HG03442 (cell line): ENCODE results near the gene DDIT3.
"Not testable (repeated sequence)": the region's sequence is repeated elsewhere in the genome, so short reads cannot be mapped to it uniquely, and the experiment has no call there.

Source experiments
- ATAC-seq: cut with Tn5 transposase; IDR thresholded peaks from one replicate; pipeline ENCODE4 v1.9.1; 2021; ENCODE audit warnings: mild to moderate bottlenecking, moderate library complexity; ENCODE audit not compliant: unreplicated experiment

Gene DDIT3

GRCh38 chr12:57520053-57520818, at the start of gene DDIT3:
Gene DDIT3 (minus strand): TSS chr12:57520514. CDS start chr12:57517406, 3,108 bp downstream.
- peak; percentile 66 for ATAC-seq

GRCh38 chr12:57569858-57570257, 49.5 kb upstream of the DDIT3 start:
- ATAC-seq = no peak

- no peak for ATAC-seq
Measured at GRCh38 chr12:57568838-57569237, 48.5 kb upstream of the DDIT3 start.

- no peak for ATAC-seq
Measured at GRCh38 chr12:57564178-57564740, 43.9 kb upstream of the DDIT3 start.

- ATAC-seq = no peak
Measured at GRCh38 chr12:57563358-57563757, 43.0 kb upstream of the DDIT3 start.

GRCh38 chr12:57561117-57561516, 40.8 kb upstream of the DDIT3 start:
- ATAC-seq = not testable (repeated sequence)

DNA sequence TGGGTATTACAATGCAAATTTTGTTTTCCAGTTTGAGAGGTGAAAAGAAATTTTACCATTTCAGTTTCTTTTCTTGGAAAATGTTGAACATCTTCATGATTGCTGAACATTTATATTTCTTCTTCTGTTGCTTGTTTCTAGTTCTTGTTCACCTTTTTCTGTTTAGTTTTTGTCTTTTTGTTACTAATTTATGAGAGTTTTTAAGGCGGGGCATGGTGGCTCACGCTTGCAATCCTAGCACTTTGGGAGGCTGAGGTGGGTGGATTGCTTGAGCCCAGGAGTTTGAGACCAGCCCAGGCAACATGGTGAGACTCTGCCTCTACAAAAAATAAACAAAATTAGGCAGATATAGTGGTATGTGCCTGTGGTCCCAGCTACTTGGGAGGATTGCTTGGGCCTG, 40.2 kb upstream of the DDIT3 start:
- no peak for ATAC-seq

DNA sequence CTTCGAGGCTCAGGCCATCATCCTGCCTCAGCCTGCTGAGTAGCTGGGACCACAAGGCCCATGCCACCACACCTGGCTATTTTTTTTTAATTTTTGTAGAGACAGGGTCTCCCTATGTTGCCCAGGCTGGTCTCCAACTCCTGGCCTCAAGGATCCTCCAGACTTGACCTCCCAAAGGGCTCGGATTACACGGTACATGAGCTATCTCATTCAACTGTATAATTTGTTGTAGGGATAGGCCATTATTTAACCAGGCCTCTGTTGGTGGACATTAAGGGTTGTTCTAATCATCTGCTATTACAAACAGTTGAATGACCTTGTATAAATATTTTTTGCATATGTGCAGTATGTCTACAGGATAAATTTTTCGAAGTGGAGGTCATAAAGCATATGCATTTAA, 38.5 kb upstream of the DDIT3 start:
- no peak for ATAC-seq

DNA sequence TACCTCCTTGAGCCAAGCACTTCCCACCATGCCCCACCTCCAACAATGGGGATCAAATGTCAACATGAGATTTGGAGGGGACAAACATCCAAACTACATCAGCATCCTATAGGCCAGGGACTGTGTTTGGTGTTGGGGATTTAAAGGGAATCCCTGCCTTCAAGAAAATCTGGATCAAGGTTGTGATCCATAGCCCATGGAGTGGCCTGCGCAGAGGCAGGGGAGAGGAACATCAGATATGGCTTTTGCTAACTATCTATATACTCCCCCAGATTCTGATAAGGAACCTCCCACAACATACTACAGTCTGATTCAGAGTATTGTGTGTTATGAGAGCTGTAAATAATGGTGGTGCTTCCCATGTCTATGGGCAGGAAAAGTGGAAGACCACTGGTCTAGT, 34.6 kb upstream of the DDIT3 start:
- ATAC-seq = no peak

- no peak for ATAC-seq
Measured at GRCh38 chr12:57554453-57554852, 34.1 kb upstream of the DDIT3 start.

DNA sequence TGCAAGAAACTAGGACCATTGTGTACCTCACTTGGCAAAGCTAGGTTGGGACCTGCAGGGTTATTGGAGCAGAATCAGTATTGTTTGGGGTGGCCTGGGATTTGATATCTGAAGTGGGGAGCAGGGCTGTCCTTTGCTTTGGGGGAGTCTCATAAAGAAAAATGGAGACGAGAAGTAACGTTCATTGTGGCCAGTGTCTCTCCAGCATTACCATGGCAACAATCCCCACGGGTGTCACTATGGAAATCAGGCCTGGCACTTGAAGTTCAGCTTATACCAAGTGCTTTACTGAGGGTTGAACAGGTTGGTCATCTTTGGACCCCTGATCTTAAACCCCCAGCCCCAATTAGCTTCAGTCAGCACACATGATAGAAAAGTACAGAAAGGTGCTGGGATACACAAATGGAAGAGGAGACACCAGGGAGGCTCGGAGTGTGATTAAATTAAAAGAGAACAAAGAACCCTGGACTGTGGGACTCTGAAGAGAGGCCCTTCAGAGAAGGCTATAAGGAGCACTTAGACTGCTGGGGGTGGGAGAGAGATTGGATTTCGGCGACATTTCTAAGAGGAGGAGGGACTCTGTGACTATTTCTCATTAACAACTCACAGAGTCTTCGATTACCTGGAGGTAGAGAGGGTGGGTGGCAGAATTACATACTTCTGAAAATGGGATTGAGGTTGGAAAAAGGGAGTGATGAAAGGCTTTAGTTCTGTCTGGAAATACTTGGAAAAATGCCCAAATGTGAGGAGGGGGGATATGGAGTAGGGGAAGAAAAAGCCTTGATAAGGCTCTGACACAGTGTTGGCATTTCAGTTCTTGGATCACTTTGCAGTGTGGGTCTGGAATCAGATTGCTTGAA, 33.3 kb upstream of the DDIT3 start:
- ATAC-seq = no peak

GRCh38 chr12:57552835-57553313, 32.6 kb upstream of the DDIT3 start:
- no peak for ATAC-seq

GRCh38 chr12:57552306-57552651, 32.0 kb upstream of the DDIT3 start:
- no peak for ATAC-seq

DNA sequence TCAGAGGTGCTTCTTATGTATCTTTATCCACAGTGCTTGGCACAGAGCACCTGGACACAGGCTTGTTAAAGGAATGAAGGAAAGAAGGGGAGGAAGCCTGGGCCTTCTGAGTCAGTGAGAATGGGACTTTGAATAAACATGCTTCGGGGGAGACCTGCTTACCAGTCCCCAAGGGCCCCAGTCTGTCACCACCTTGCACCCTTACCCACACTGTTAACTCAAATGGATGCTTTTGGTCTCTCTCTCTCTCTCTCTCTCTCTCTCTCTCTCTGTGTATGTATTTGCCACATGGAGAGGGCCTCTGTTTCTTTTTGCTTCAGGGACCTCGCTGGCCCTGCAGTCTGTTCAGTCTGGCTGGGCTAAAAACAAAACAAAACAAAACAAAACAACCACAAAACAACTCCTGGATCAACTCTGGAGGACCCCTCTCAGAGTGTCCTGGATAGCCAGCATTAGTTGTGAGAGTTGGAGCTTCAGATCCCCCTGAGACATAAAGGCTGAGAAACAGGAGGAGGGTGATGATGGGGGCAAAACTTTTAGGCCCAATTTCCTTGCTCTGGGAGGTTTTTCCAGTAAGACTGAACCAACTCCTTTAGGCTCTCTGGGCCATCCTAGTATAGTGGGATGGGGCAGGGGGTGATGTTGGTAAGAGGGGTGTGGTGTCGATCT, 31.5 kb upstream of the DDIT3 start:
- no peak for ATAC-seq

GRCh38 chr12:57550641-57551549, 30.6 kb upstream of the DDIT3 start:
- ATAC-seq = no peak

DNA sequence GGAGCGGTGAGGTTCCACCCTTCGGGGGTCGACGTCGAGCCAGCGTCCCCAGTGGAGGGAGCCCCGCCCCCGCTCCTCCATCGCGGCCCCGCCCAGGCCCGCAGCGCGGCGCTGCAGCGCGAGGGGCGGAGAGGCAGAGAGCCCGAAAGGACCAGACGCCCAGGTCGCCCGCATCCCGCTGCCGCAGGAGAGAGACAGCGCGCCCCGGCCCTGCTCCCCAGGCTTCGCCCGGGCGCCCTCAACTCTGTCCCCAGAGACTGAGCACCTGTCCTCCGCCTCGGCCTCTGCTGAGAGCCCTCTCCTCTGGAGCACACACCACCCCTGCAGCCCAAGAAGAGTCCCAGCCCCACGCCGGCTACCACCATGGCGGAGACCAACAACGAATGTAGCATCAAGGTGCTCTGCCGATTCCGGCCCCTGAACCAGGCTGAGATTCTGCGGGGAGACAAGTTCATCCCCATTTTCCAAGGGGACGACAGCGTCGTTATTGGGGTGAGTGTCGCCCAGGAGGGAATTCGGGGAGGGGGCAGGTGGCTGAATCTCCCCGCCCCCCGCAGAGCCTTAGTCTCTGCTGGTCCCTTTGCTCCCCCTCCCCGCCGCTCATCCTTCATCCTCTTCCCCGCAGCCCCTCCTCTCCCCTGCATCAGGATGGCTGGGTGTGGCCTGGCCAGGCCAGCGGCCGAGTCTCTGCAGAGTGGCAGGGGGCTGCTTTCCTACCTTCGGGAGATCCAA, 29.8 kb upstream of the DDIT3 start, which contains the start of gene KIF5A:
KIF5A (plus strand) TSS at position 136 of the 732 bp plus-strand sequence; CDS start at position 364, 228 bp downstream.
- ATAC-seq = no peak

DNA sequence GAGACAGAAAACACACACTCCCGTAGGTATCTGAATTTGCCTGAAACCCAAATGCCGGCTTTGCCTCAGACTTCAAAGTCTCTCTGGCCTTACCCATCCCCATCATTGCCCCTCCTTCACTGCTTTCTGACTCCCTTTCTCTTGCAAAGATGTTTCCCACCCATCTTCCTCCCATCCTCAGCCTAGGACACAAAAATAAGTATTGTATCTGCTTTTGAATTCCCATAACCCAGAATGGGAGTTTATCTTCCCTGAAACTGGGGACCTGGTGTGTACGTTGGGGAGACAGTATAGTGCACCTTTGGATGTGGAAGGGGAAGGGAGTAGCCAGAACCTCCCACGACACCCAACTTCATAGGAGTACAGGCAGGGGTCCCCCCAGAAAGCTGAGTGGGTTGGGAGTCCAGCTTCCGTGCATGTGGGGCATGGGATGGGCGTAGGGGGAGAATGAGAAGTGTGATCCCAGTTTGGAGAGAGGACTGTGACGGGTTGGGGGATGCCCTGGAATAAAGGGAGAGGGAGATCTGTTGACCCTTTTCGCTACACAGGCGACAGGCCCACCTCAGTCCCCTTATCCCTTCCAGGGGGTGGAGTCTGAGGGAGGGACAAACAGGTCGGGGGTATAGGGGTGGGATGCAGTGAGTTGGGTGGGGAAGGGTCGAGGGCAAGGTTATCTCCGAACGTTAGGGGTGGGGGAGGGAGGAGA, 29.0 kb upstream of the DDIT3 start:
- ATAC-seq = no peak

GRCh38 chr12:57548488-57548887, 28.2 kb upstream of the DDIT3 start:
- ATAC-seq = no peak

GRCh38 chr12:57548013-57548315, 27.6 kb upstream of the DDIT3 start:
- ATAC-seq = no peak
